Neural progenitor cell (in vitro differentiated cells): ENCODE data around the gene DNAAF2. TPM values are rescaled to one million over a fixed set of nuclear protein-coding genes. Genes with fewer than 3 reads are reported as not detected.
"Not testable (repeated sequence)": the region's sequence is repeated elsewhere in the genome, so short reads cannot be mapped to it uniquely, and the experiment has no call there.

Experiments used
- DNase-seq: peaks from one replicate; pipeline ENCODE4 v3.0.0-alpha.2; 2016; ENCODE audit warnings: low spot score
- H2AFZ ChIP-seq: fragments of 200-600 bp; sonication (generic); replicated peaks from 2 replicates; pipeline ENCODE4 v1.6.1; 2016; ENCODE audit warnings: antibody characterized with exemption
- H3F3A ChIP-seq: fragments of 200-600 bp; sonication (generic); 2 replicates; pipeline ENCODE4 v1.6.1; 2016; ENCODE audit warnings: antibody characterized with exemption, low read depth
- H3K27ac ChIP-seq: fragments of 200-600 bp; sonication (generic); 2 replicates; pipeline ENCODE4 v1.5.1; 2016; ENCODE audit warnings: mild to moderate bottlenecking
- H3K27me3 ChIP-seq: fragments of 200-600 bp; sonication (generic); 2 replicates; pipeline ENCODE4 v1.6.1; 2016; ENCODE audit warnings: mild to moderate bottlenecking, moderate library complexity
- H3K36me3 ChIP-seq: fragments of 200-600 bp; sonication (generic); 2 replicates; pipeline ENCODE4 v1.5.1; 2016
- H3K4me1 ChIP-seq: fragments of 200-600 bp; sonication (generic); 2 replicates; pipeline ENCODE4 v1.6.1; 2016; ENCODE audit warnings: mixed run types
- H3K4me2 ChIP-seq: fragments of 200-600 bp; sonication (generic); 2 replicates; pipeline ENCODE4 v1.6.1; 2016
- H3K4me3 ChIP-seq: fragments of 200-600 bp; sonication (generic); 2 replicates; pipeline ENCODE4 v1.5.1; 2016
- H3K79me2 ChIP-seq: fragments of 200-600 bp; sonication (generic); 2 replicates; pipeline ENCODE4 v1.6.1; 2016; ENCODE audit warnings: low read depth
- H3K9ac ChIP-seq: fragments of 200-600 bp; sonication (generic); 2 replicates; pipeline ENCODE4 v1.6.1; 2016
- H3K9me3 ChIP-seq: fragments of 200-600 bp; sonication (generic); 2 replicates; pipeline ENCODE4 v1.5.1; 2016; ENCODE audit warnings: low read depth
- H4K20me1 ChIP-seq: fragments of 200-600 bp; sonication (generic); 2 replicates; pipeline ENCODE4 v1.6.1; 2016; ENCODE audit warnings: low read depth
- H3K27ac Mint-ChIP-seq: 3 replicates; pipeline ENCODE4 v1.8.0; 2021; ENCODE audit warnings: mixed read lengths
- H3K27me3 Mint-ChIP-seq: 2 replicates; pipeline ENCODE4 v1.8.0; 2022; ENCODE audit warnings: low read depth, mild to moderate bottlenecking, inconsistent platforms, moderate library complexity, mixed read lengths; ENCODE audit not compliant: insufficient read depth
- H3K36me3 Mint-ChIP-seq: 3 replicates; pipeline ENCODE4 v1.8.0; 2021; ENCODE audit warnings: mixed read lengths
- H3K4me1 Mint-ChIP-seq: 3 replicates; pipeline ENCODE4 v1.8.0; 2021; ENCODE audit warnings: mixed read lengths
- H3K4me3 Mint-ChIP-seq: 3 replicates; pipeline ENCODE4 v1.8.0; 2021; ENCODE audit warnings: mild to moderate bottlenecking, moderate library complexity, mixed read lengths
- H3K9me3 Mint-ChIP-seq: 3 replicates; pipeline ENCODE4 v1.8.0; 2020; ENCODE audit warnings: mixed read lengths
- EZH2 ChIP-seq: fragments of 200-600 bp; sonication (generic); IDR thresholded peaks from 2 replicates; pipeline ENCODE4 v1.6.1; 2017; ENCODE audit warnings: antibody characterized with exemption, mild to moderate bottlenecking, moderate library complexity
- EZH2phosphoT487 ChIP-seq: fragments of 200-600 bp; sonication (generic); IDR thresholded peaks from 2 replicates; pipeline ENCODE4 v1.6.1; 2017; ENCODE audit warnings: antibody characterized with exemption
- total RNA-seq: library from RNA; depleted of rRNA; stranded (reverse); fragments of >200 nt; gene quantifications from 2 replicates; pipeline ENCODE4 v1.2.3, GENCODE V29; 2015; ENCODE audit warnings: low replicate concordance
- TF ChIP-seq, protein P1 (sequence below): fragments of 200-600 bp; sonication (generic); IDR thresholded peaks from 2 replicates; pipeline ENCODE4 v1.5.1; 2017; ENCODE audit warnings: antibody characterized with exemption, mild to moderate bottlenecking

The DNAAF2 gene
- total RNA-seq, 1 donor from 2014 or later: 35.1 TPM

DNA sequence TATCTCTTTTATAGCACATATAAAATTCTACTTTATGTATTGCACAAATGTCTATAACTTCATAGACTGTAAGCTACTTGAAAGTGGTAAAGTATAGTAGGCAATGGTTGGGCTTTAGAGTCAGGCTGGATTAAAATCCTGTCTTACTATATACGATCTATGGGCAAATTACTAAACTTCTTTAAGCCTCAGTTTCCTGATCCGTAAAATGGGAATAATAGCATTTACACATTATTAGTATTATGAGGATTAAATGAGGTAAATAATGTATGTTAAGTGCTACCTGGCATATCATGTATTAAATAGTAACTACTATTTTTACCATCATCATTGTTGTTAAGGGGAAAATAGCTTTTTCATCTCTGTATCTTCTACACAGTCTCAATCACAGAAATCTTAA lies 38.5 kb upstream of the DNAAF2 start:
- no peak overlapping the region for H3K27ac ChIP-seq
- H3K27ac Mint-ChIP-seq: no peak overlapping the region
- no peaks in the 10 kb centered on the region for H4K20me1 ChIP-seq
- no peak overlapping the region for H3K4me3 Mint-ChIP-seq
- no peaks in the 10 kb centered on the region for H3K27me3 ChIP-seq
- H3K4me1 ChIP-seq: no peaks in the 10 kb centered on the region
- H2AFZ ChIP-seq: no peak overlapping the region
- no peak for DNase-seq
- H3K4me3 ChIP-seq: no peak overlapping the region
- H3K79me2 ChIP-seq: no peaks in the 10 kb centered on the region
- H3K27me3 Mint-ChIP-seq: no peaks in the 10 kb centered on the region
- TF ChIP-seq, protein P1, sequence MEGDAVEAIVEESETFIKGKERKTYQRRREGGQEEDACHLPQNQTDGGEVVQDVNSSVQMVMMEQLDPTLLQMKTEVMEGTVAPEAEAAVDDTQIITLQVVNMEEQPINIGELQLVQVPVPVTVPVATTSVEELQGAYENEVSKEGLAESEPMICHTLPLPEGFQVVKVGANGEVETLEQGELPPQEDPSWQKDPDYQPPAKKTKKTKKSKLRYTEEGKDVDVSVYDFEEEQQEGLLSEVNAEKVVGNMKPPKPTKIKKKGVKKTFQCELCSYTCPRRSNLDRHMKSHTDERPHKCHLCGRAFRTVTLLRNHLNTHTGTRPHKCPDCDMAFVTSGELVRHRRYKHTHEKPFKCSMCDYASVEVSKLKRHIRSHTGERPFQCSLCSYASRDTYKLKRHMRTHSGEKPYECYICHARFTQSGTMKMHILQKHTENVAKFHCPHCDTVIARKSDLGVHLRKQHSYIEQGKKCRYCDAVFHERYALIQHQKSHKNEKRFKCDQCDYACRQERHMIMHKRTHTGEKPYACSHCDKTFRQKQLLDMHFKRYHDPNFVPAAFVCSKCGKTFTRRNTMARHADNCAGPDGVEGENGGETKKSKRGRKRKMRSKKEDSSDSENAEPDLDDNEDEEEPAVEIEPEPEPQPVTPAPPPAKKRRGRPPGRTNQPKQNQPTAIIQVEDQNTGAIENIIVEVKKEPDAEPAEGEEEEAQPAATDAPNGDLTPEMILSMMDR: no peak
- TF ChIP-seq EZH2phosphoT487 (no peak), EZH2 (no peak)
- H3F3A ChIP-seq: no peaks in the 10 kb centered on the region
- H3K4me2 ChIP-seq: no peak overlapping the region
- H3K36me3 ChIP-seq: peaks cover 6% of the 10 kb centered on the region
- no peaks in the 10 kb centered on the region for H3K9me3 ChIP-seq
- H3K9me3 Mint-ChIP-seq: no peaks in the 10 kb centered on the region
- no peak overlapping the region for H3K9ac ChIP-seq
- H3K4me1 Mint-ChIP-seq: no peaks in the 10 kb centered on the region
- peaks cover 25% of the 10 kb centered on the region for H3K36me3 Mint-ChIP-seq

DNA sequence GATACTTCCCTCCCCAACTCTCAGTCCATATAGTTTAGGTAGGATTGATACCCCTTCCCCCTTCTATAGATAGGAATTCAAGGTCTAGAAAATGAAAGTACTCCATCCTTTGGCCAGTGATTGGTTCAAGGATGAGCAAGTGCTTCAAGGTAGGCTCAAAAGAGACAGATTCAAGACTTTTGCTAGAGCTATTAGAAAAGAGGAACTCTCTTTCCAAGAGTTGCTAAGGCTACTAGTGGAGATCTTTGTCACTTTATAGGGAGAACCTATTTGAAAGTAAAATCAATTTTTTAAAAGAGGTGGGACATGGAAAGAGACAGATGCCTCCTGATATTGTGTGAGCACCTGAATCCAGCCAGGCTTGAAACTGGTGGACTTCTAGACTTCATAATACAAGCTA lies 35.4 kb upstream of the DNAAF2 start:
- H3K4me3 ChIP-seq: no peak overlapping the region
- H4K20me1 ChIP-seq: no peaks in the 10 kb centered on the region
- no peaks in the 10 kb centered on the region for H3K9me3 Mint-ChIP-seq
- H3K27me3 Mint-ChIP-seq: no peaks in the 10 kb centered on the region
- H3F3A ChIP-seq: no peaks in the 10 kb centered on the region
- no peak for DNase-seq
- no peaks in the 10 kb centered on the region for H3K27me3 ChIP-seq
- no peak overlapping the region for H2AFZ ChIP-seq
- H3K27ac Mint-ChIP-seq: no peak overlapping the region
- H3K27ac ChIP-seq: no peak overlapping the region
- peaks cover 23% of the 10 kb centered on the region for H3K36me3 Mint-ChIP-seq
- H3K4me1 ChIP-seq: no peaks in the 10 kb centered on the region
- H3K9ac ChIP-seq: no peak overlapping the region
- H3K79me2 ChIP-seq: no peaks in the 10 kb centered on the region
- TF ChIP-seq, protein P1: no peak
- no peak for TF ChIP-seq EZH2phosphoT487
- H3K36me3 ChIP-seq: peaks cover 6% of the 10 kb centered on the region
- H3K4me3 Mint-ChIP-seq: no peak overlapping the region
- no peaks in the 10 kb centered on the region for H3K4me1 Mint-ChIP-seq
- H3K4me2 ChIP-seq: no peak overlapping the region
- no peaks in the 10 kb centered on the region for H3K9me3 ChIP-seq

DNA sequence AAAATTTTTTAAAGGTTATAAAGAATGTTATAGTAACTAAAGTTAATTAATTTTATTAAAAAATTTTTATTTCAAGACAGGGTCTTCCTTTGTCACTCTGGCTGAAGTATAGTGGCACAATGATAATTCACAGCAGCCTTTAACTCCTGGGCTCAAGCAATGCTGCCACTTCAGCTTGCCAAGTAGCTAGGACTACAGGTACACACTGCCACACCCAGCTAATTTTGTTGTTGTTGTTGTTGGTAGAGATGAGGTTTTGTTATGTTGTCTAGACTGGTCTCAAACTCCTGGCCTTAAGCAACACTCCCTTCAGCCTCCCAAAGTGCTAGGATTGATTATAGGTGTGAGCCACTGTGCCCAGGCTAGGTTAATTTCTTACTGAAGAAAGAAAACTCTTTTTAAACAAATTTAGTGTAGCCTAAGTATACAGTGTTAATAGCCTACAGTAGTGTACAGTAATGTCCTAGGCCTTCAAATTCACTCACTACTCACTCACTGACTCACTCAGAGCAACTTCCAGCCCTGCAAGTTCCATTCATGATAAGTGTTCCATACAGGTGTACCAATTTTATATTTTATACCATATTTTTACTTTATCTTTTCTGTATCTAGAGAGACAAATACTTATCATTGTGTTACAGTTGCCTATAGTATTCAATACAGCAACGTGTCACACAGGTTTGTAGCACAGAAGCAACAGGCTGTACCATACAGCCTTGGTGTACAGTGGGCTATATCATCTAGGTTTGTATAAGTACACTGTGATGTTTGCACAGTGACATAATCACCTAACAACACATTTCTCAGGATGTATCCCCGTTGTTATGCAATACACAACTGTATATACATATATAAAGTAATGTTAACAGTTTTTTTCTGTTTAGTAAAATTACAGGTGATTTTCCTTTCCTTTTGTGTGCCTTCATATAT lies 24.7 kb upstream of the DNAAF2 start:
- Histone ChIP-seq H3F3A (no peaks in the 10 kb centered on the region), H3K79me2 (no peaks in the 10 kb centered on the region), H3K27me3 (no peaks in the 10 kb centered on the region), H3K9ac (no peak overlapping the region), H3K36me3 (peaks cover 5% of the 10 kb centered on the region), H3K4me2 (no peak overlapping the region), H3K9me3 (no peaks in the 10 kb centered on the region), H4K20me1 (no peaks in the 10 kb centered on the region), H3K4me3 (no peak overlapping the region), H3K4me1 (no peaks in the 10 kb centered on the region), H2AFZ (no peak overlapping the region), H3K27ac (no peak overlapping the region)
- no peak overlapping the region for H3K27ac Mint-ChIP-seq
- TF ChIP-seq, protein P1: no peak
- TF ChIP-seq EZH2: no peak
- TF ChIP-seq EZH2phosphoT487: no peak
- no peaks in the 10 kb centered on the region for H3K9me3 Mint-ChIP-seq
- peaks cover 2% of the 10 kb centered on the region for H3K36me3 Mint-ChIP-seq
- no peaks in the 10 kb centered on the region for H3K27me3 Mint-ChIP-seq
- no peak for DNase-seq
- no peaks in the 10 kb centered on the region for H3K4me1 Mint-ChIP-seq
- H3K4me3 Mint-ChIP-seq: no peak overlapping the region

DNA sequence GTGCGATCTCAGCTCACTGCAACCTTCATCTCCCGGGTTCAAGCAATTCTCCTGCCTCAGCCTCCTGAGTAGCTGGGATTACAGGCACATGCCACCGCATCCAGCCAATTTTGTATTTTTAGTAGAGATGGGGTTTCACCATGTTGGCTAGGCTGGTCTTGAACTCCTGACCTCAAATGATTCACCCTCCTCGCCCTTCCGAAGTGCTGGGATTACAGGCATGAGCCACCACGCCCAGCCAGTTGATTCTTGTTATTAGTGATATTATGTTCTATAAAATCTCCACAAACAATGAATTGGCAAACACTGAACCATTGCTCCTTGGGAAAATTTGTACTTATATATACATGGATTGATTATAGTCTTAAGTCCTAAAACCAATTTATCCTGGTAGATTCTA lies 22.5 kb upstream of the DNAAF2 start:
- not testable (repeated sequence) for H2AFZ ChIP-seq, H3K9ac ChIP-seq, DNase-seq, H3K9me3 Mint-ChIP-seq, H3K4me1 Mint-ChIP-seq, H4K20me1 ChIP-seq, H3K79me2 ChIP-seq, H3K9me3 ChIP-seq, H3K4me3 Mint-ChIP-seq, H3K4me2 ChIP-seq, H3K27ac Mint-ChIP-seq, H3K27me3 Mint-ChIP-seq, H3K4me1 ChIP-seq, H3K27ac ChIP-seq, H3K36me3 ChIP-seq, H3K36me3 Mint-ChIP-seq, H3K4me3 ChIP-seq, H3F3A ChIP-seq, H3K27me3 ChIP-seq
